Muscle of leg (tissue), 11 donors: ENCODE measurements around the gene BORCS5. TPM values are rescaled to one million over a fixed set of nuclear protein-coding genes. Genes with fewer than 3 reads are reported as not detected.
"Not testable (repeated sequence)": the region's sequence is repeated elsewhere in the genome, so short reads cannot be mapped to it uniquely, and the experiment has no call there.

Experiments used
- DNase-seq: peaks from one replicate; pipeline ENCODE4 v3.0.0; 2013
- H3K27ac ChIP-seq: one replicate; pipeline ENCODE4 v1.5.1; 2013; ENCODE audit warnings: mild to moderate bottlenecking, low read length, control low read depth
- H3K27me3 ChIP-seq: one replicate; pipeline ENCODE4 v1.6.1; 2013; ENCODE audit warnings: low read length; ENCODE audit not compliant: control insufficient read depth, insufficient read depth
- H3K36me3 ChIP-seq: one replicate; pipeline ENCODE4 v1.6.1; 2013; ENCODE audit warnings: low read length; ENCODE audit not compliant: control insufficient read depth, insufficient read depth
- H3K4me1 ChIP-seq: one replicate; pipeline ENCODE4 v1.6.1; 2013; ENCODE audit warnings: low read length; ENCODE audit not compliant: control insufficient read depth, insufficient read depth
- H3K4me3 ChIP-seq: one replicate; pipeline ENCODE4 v1.5.1; 2013; ENCODE audit warnings: low read length, control low read depth
- H3K9me3 ChIP-seq: replicated peaks from 2 replicates; pipeline ENCODE4 v1.6.1; 2013; ENCODE audit warnings: low read depth, low read length; ENCODE audit not compliant: control insufficient read depth
- WGBS: methylation state at CpG from one replicate; pipeline ENCODE4 v1.1.5; 2013; ENCODE audit warnings: missing lambda C conversion rate; ENCODE audit not compliant: insufficient coverage; 5-methylcytosine and 5-hydroxymethylcytosine counted together
- polyA plus RNA-seq, 8 donors: library from polyadenylated mRNA; unstranded; fragments of 120-200 nt; gene quantifications; one replicate each; pipeline versions ENCODE4 v1.2.1 to v1.2.3, GENCODE V29; 2013; ENCODE audit warnings: inconsistent platforms in 1 of 8, low replicate concordance in 1 of 8; ENCODE audit not compliant: insufficient read length in 8 of 8, insufficient read depth in 1 of 8
- total RNA-seq: library from RNA; stranded (reverse); fragments of 120-200 nt; gene quantifications from one replicate; pipeline ENCODE4 v1.2.4, GENCODE V29; 2013

Gene BORCS5
- total and polyA plus RNA-seq, 9 donors: 6.7 to 9.2 (median 7.4) TPM

DNA sequence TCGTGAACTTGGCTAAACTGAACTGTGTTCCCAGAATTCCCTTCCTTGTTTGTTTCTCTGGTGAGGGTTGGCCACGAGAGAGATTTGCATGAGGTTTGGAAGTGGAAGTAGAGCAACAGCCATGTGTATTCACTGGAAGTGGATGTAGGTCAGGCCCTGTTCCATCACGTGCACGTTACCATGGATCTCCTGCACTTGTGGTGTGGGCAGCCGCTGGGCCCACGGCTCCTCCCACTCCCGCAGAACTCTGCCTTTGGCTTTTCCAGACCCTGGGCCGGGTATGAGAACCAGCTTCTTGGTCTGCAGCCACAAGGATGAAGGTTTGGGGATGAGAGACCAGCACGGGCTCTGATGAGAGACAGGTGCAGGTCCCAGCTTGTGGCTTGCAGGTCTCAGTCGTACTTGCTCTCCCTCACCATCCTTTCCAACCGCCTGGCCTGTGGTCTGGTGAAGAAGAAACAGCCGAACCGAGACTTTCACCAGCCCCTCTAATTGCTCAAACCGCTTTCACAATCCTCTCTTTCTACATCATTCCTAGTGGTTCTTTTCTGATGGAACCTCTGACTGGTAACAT is 110.9 kb downstream of the BORCS5 start:
- H3K27me3 ChIP-seq: no peaks in the 10 kb centered on the region
- WGBS: 80% methylated on average over 11 of the region's 14 CpGs
- no peaks in the 10 kb centered on the region for H3K9me3 ChIP-seq

DNA sequence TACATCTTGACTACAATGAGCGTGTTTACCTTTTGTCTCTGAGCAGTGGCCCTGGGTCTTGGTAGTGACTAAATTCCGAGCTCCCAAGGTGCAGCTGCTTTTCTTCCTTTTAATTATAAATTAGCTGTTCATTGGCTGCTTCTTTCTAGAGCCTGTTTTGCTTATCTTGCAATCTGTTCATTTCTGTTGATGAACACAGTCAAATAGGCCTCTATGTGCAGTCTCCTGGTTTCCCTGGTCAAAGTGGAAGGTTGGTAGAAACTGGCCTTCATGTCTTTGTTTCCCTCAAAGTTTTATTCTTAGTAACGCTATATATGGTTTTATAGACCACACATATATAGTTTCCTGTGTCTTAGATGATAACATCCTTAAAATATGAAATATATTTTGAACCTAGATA is 111.7 kb downstream of the BORCS5 start:
- WGBS: 80% methylated on average over 1 of the region's 3 CpGs
- Histone ChIP-seq H3K9me3 (no peaks in the 10 kb centered on the region), H3K4me1 (peaks cover 5% of the 10 kb centered on the region), H3K27me3 (no peaks in the 10 kb centered on the region), H3K27ac (no peak overlapping the region), H3K4me3 (no peak overlapping the region), H3K36me3 (peaks cover 9% of the 10 kb centered on the region)
- no peak for DNase-seq

More for the DNA sequence above, 110.9 kb downstream of the BORCS5 start:
- Histone ChIP-seq H3K4me1 (peaks cover 5% of the 10 kb centered on the region), H3K27ac (no peak overlapping the region), H3K36me3 (peaks cover 9% of the 10 kb centered on the region), H3K4me3 (no peak overlapping the region)
- DNase-seq: no peak

GRCh38 chr12:12469386-12469785 is 112.5 kb downstream of the BORCS5 start:
- no peak overlapping the region for H3K27ac ChIP-seq
- H3K9me3 ChIP-seq: no peaks in the 10 kb centered on the region
- 87% methylated on average over 4 of the region's 7 CpGs for WGBS
- peaks cover 11% of the 10 kb centered on the region for H3K36me3 ChIP-seq
- peaks cover 5% of the 10 kb centered on the region for H3K4me1 ChIP-seq
- no peak overlapping the region for H3K4me3 ChIP-seq
- no peaks in the 10 kb centered on the region for H3K27me3 ChIP-seq
- no peak for DNase-seq

GRCh38 chr12:12470751-12471306 is 114.0 kb downstream of the BORCS5 start:
- Histone ChIP-seq H3K4me1 (peaks cover 7% of the 10 kb centered on the region), H3K9me3 (no peaks in the 10 kb centered on the region)
- no peak for DNase-seq

GRCh38 chr12:12471982-12472961 is 115.4 kb downstream of the BORCS5 start:
- H3K9me3 ChIP-seq, H3K27me3 ChIP-seq, H3K4me3 ChIP-seq, DNase-seq, H3K27ac ChIP-seq: not testable (repeated sequence)
- H3K4me1 ChIP-seq: peaks cover 17% of the 10 kb centered on the region
- 94% methylated on average over 13 of the region's 37 CpGs for WGBS
- H3K36me3 ChIP-seq: peaks cover 34% of the 10 kb centered on the region

More at GRCh38 chr12:12470751-12471306, 114.0 kb downstream of the BORCS5 start:
- WGBS: 75% methylated on average over 3 of the region's 7 CpGs
- Histone ChIP-seq H3K27me3 (no peaks in the 10 kb centered on the region), H3K27ac (no peak overlapping the region), H3K36me3 (peaks cover 21% of the 10 kb centered on the region), H3K4me3 (no peak overlapping the region)

GRCh38 chr12:12473223-12473622 is 116.3 kb downstream of the BORCS5 start:
- WGBS: 100% methylated on average over 3 of the region's 4 CpGs
- no peaks in the 10 kb centered on the region for H3K27me3 ChIP-seq
- H3K27ac ChIP-seq: no peak overlapping the region
- H3K9me3 ChIP-seq: no peaks in the 10 kb centered on the region
- H3K4me1 ChIP-seq: peaks cover 18% of the 10 kb centered on the region
- H3K4me3 ChIP-seq: no peak overlapping the region
- peaks cover 40% of the 10 kb centered on the region for H3K36me3 ChIP-seq
- DNase-seq: no peak

DNA sequence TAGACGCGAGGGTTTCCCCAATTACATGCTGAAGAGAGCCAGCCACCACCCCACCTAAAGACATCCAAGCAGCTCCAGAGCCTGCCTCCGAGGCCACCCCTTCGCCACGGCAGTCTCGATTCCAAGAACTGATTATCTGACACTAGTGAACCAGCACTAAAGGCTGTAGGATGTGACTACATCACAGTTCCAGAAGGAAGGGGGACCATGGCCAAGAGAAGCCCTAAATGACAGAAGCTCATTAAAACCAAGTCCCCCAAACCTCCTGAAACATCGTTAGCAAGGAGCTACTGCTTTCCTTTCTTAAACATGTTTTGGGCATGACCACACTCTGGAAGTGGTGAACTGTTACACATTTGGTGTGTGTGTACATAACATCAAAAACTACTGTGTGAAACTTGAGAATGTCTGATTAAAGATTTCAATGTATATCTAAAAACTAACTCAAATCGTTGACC is 117.6 kb downstream of the BORCS5 start:
- 100% methylated on average over 4 of the region's 8 CpGs for WGBS
- no peak for DNase-seq
- Histone ChIP-seq H3K4me1 (peaks cover 18% of the 10 kb centered on the region), H3K4me3 (no peak overlapping the region), H3K27me3 (no peaks in the 10 kb centered on the region), H3K36me3 (peaks cover 45% of the 10 kb centered on the region), H3K27ac (peak overlapping the region; percentile 57), H3K9me3 (no peaks in the 10 kb centered on the region)

DNA sequence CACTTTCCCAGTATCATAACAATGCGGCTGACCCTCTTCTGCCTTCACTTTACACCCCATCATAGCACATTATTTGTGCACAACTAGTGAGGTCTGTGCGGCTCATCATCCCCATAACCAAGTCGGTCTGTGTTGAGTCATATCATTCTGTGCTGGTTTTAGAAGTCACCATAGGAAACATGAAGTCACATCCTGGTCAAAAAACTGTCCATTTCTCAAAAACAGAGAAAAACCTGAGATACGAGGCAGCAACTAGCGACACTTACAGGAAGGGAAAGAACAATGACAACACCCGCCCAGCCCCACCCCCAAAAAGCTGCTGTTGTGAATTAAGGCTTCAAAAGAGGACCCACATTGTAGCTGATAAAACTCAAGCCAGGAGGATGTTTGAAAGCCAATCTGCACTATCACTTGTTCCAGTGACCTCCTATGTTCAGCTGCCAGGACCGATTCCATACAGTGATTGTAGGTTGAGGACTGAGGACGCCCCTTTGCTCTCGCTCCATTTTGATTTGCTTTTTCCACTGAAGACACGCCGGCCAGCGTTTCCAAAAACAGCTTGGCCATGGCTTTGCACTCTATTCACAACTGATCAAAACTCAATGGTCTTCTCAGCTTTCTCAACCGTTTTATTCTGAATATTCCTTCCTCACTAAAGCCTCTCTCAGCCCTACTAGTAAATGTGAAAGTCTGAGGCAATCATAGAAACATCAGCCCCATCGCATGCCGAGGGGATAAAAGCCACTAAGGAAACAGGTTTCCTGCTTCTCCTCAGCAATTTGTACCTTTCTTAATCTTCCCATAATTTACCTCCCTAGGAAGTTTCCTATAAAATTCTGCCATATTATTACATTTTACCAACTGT is 118.3 kb downstream of the BORCS5 start:
- no peak overlapping the region for H3K4me3 ChIP-seq
- 79% methylated on average over 9 of the region's 15 CpGs for WGBS
- H3K36me3 ChIP-seq: peaks cover 50% of the 10 kb centered on the region
- H3K4me1 ChIP-seq: peaks cover 18% of the 10 kb centered on the region
- no peaks in the 10 kb centered on the region for H3K27me3 ChIP-seq
- no peaks in the 10 kb centered on the region for H3K9me3 ChIP-seq
- peak; percentile 28 for DNase-seq
- peak overlapping the region; percentile 57 for H3K27ac ChIP-seq

GRCh38 chr12:12476857-12477531 is 120.1 kb downstream of the BORCS5 start:
- Histone ChIP-seq H3K4me1 (peaks cover 18% of the 10 kb centered on the region), H3K9me3 (no peaks in the 10 kb centered on the region), H3K27me3 (no peaks in the 10 kb centered on the region), H3K4me3 (no peak overlapping the region), H3K27ac (peak overlapping the region; percentile 69), H3K36me3 (peaks cover 49% of the 10 kb centered on the region)
- DNase-seq: peak; percentile 82
- WGBS: 83% methylated on average over 21 of the region's 21 CpGs
